SK-N-SH (cell line): ENCODE data around the gene SCRN2.

Experiments
- CTCF ChIP-seq: fragments of 200-600 bp; sonication (generic); IDR thresholded peaks from 2 replicates; pipeline ENCODE4 v1.6.1; 2017; ENCODE audit warnings: antibody characterized with exemption, mild to moderate bottlenecking, moderate library complexity
- TAF1 ChIP-seq: IDR thresholded peaks from 2 replicates; pipeline ENCODE4 v1.6.1; 2012; ENCODE audit warnings: low read depth, mild to moderate bottlenecking, low read length, moderate library complexity, borderline replicate concordance

- no peak for TF ChIP-seq CTCF
- no peak for TF ChIP-seq TAF1
Observed at GRCh38 chr17:47872019-47872650, 31.1 kb upstream of the SCRN2 start.
